Endothelial cell of umbilical vein (primary cell): Measurements from ENCODE around the gene GRIK3.

Experiments used
- EZH2 ChIP-seq: IDR thresholded peaks from 2 replicates; pipeline ENCODE4 v1.6.1; 2012; ENCODE audit warnings: borderline replicate concordance, low read depth, mild to moderate bottlenecking, moderate library complexity, low read length, inconsistent platforms; ENCODE audit not compliant: severe bottlenecking
- GATA2 ChIP-seq: IDR thresholded peaks from 2 replicates; pipeline ENCODE4 v1.7.0; 2011; ENCODE audit warnings: low read depth, mild to moderate bottlenecking, moderate library complexity, mixed read lengths, low read length; ENCODE audit not compliant: insufficient read length, insufficient read depth
- POLR2A ChIP-seq: IDR thresholded peaks from 2 replicates; pipeline ENCODE4 v1.6.1; 2012; ENCODE audit warnings: low read depth, mild to moderate bottlenecking, control low read depth, low read length
- POLR2AphosphoS5 ChIP-seq: IDR thresholded peaks from 2 replicates; pipeline ENCODE4 v1.6.1; 2012; ENCODE audit warnings: low read depth, mild to moderate bottlenecking, control low read depth, low read length, moderate library complexity; ENCODE audit not compliant: insufficient read depth
- TF ChIP-seq, protein P1 (sequence below), 2 donors: IDR thresholded peaks; 1 replicate in 1 of 2; 2 replicates in 1 of 2; pipeline ENCODE4 v1.5.1; 2011; ENCODE audit warnings: low read length in 2 of 2, mild to moderate bottlenecking in 2 of 2, moderate library complexity in 2 of 2, control low read depth in 1 of 2, inconsistent platforms in 1 of 2, low read depth in 1 of 2; ENCODE audit not compliant: insufficient read depth in 1 of 2; ENCODE audit errors: extremely low read depth in 1 of 2

DNA sequence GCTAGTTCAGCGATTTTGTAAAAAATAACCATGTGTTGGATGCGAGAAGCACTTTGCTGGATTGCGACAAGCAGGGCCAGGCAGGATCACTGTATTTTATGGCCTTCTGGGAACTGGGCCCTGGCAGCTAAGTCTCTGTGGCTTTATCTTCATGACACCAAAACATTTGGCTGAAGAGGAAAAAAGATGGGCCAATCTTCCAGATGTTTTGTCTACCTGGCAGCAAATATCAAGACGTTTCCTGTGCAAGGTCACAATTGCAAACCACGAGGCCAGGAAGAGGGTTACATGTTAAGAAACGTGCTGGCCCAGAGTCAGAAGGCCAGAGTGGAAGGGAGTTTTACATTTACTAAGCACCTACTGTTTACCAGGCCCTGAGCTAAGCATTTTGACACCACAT is 22.1 kb downstream of the GRIK3 start:
- TF ChIP-seq, protein P1, sequence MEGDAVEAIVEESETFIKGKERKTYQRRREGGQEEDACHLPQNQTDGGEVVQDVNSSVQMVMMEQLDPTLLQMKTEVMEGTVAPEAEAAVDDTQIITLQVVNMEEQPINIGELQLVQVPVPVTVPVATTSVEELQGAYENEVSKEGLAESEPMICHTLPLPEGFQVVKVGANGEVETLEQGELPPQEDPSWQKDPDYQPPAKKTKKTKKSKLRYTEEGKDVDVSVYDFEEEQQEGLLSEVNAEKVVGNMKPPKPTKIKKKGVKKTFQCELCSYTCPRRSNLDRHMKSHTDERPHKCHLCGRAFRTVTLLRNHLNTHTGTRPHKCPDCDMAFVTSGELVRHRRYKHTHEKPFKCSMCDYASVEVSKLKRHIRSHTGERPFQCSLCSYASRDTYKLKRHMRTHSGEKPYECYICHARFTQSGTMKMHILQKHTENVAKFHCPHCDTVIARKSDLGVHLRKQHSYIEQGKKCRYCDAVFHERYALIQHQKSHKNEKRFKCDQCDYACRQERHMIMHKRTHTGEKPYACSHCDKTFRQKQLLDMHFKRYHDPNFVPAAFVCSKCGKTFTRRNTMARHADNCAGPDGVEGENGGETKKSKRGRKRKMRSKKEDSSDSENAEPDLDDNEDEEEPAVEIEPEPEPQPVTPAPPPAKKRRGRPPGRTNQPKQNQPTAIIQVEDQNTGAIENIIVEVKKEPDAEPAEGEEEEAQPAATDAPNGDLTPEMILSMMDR (IDR thresholded peaks at IDR 0.05; ENCODE audit: extremely low read depth in 1 of 2, insufficient read depth in 1 of 2, low read depth in 1 of 2, low read length in 2 of 2), result no peak
- TF ChIP-seq EZH2 (no peak), GATA2 (no peak), POLR2AphosphoS5 (no peak), POLR2A (no peak)
